NCI-H82 treated with DMSO at 0.1 percent for 48 hours (cell line): ENCODE results near the gene MS4A6A.
"Not testable (repeated sequence)": the region's sequence is repeated elsewhere in the genome, so short reads cannot be mapped to it uniquely, and the experiment has no call there.

Experiments used
- DNase-seq: peaks from one replicate; lab custom pipeline; 2025; ENCODE audit not compliant: unreplicated experiment; lab: John Stamatoyannopoulos, UW

Gene MS4A6A

DNA sequence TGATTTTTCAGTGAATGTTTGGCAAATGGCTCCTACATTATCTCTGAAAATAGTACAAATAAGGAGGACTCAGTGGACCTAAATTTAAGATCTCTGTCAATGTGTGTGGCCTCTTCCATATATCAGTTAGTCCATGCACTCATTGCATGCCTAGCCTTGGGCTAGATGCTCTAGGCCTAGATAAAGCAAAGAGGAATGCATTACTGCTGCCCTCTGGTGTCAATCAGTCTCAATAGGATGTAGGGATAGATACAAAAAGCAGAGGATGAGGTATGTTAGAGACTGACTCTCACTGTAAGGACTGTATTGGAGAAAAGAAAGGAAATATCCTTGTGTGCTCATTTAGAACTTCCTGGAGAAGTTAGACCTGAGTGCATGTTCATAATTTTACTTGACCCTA, 52.4 kb downstream of the MS4A6A start:
- peak; percentile 44 for DNase-seq

DNA sequence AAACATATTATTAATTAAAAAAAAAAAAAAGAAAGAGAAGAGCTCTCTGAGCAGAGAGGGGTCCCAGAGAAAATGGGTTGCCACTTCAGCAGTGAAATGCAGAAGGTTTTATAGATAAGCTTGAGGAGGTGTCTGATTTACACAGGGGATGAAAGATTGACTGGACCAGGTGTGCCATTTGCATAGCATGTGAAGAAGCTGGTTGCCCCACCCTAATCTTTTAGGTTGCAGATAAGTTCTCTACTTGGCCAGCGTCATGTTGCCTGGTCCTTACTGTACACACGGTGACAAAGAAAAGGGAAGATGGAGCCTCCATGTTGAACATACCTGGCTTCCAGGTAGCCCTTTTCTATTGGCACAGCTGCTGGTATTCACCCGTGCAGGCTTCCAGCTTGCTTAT, 53.0 kb downstream of the MS4A6A start:
- no peak for DNase-seq

DNA sequence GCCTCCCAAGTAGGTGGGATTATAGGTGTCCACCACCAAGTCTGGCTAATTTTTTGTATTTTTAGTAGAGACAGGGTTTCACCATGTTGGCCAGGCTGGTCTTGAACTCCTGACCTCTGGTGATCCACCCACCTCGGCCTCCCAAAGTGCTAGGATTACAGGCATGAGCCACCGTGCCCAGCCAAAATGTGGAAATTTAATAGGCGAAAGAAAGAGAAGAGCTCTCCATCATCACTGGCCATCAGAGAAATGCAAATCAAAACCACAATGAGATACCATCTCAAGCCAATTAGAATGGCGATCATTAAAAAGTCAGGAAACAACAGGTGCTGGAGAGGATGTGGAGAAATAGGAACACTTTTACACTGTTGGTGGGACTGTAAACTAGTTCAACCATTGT, 54.0 kb downstream of the MS4A6A start:
- DNase-seq = not testable (repeated sequence)

DNA sequence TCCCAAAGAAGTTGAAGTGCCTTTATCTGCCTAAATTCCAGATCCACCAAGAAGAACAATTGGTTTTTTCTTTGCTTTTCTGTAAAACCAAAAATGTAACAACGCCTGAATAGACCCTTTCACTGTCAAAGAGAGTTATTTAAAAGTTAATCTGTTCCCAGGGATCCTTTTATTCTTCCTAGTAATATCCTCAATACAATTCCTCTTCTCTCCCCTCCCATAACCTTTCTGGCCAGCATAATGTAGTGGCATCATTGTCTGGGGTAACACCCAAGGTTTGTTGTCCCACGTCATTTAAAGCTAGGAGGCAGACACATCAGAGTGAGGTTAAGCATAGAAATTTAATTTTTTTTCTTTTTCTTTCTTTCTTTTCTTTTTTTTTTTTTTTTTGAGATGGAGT, 54.5 kb downstream of the MS4A6A start:
- no peak for DNase-seq

DNA sequence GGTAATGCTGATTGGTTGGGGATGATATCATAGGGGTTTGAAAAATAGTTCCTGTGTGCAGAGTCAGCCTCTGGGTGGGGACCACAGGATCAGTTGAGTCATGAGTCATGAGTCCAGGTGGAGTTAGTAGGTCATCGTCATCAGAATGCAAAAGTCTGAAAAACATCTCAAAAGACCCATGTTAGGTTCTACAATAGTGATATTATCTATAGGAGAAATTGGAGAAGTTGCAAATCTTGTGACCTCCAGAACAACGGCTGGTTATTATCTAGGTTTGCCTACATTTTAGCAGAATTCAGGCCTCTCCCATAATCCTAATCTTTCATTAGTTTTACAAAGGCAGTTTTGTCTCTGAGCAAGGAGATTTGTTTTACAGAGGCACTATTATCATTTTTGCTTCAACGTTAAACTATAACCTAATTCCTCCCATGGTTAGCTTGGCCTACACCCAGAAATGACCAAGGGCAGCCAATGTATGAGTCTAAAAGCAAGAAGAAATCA, 55.5 kb downstream of the MS4A6A start:
- DNase-seq = no peak

DNA sequence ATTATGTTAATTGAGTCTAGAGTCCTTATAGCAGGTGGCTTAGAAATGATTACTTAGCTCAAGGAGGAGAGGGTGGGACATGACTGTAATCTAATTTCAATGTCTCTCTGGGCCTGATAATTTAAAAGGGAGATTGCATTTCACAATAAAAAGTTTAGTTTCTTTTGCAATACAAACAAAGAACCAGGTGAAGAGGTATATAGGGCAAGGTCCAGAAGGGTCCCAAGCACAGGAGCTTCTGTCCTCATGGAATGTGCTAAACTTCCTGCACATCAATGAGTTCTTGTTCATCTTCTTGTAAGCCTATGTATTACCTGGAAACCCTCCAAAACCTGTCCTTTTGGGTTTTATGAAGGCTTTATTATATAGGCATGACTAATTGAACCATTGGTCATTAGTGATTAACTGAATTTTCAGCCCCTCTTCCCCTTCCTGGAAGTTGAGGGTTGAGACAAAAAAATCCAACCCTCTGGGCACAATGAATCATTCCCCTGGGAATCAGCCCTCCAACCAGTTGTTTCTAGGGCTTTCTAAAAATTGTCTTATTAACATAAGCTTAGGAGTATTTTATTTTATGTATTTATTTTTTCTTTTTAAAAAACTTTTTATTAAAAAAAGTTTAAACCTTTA, 56.8 kb downstream of the MS4A6A start:
- no peak for DNase-seq

DNA sequence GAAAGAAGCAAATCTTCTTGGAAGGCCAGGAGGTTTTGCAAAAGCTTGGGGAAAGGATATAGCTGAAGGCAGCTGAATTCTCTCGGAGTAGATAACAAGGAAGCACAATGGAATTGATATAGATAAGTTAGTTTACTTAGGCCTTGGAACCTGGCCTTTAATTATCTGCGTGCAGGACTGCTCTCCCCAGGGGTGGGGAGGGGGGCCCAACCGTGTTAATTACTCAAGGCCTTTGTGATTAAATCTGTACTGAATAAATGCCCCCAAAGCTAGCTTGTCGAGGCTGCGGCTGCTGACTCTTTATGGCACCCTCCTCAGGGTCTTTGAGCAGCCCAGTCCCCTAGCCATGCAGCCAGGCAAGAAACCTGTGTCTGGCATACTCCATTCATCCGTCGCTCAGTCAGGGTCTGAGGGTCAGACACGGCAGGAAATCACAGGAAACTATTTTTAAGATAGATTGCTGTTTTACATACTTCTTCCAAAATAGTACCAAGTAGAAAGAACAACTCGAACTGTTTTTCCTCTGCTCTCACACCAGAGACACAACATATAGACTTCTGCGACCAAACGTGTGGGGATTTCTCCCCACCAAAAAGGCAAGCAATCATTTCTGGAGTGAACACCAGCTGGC, 58.0 kb downstream of the MS4A6A start:
- DNase-seq = no peak
